ENCODE data around the gene FOCAD. TPM values are rescaled to one million over a fixed set of nuclear protein-coding genes. Genes with fewer than 3 reads are reported as not detected.

Gene FOCAD
- total RNA-seq, 2 donors from 2014 or later: 51.6 to 56.8 TPM

DNA sequence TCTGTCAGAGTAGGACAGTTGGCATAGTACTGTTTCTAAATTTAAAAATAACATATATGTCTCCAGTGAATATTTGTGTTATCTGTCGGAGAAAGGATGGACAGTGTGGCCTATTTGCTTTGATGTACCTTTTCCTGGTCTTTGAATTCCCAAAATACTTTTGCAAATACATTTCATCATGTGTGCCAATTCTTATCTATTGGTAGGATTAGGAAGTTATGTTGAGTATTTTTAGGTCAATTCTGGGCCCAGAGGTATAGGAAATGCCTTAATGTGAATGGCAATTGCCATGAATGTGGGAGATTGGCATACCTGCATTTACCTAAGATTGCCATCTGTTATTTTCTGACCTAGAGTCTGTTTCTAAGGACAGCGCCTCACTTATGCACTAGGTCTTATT lies 5.8 kb downstream of the FOCAD start:
- peaks cover 10% of the 10 kb centered on the region for H3K4me1 ChIP-seq (ENCODE audit: control insufficient read depth, insufficient read depth, low read length)
- no peak overlapping the region for H3K9ac ChIP-seq (ENCODE audit: extremely low read depth, low read length, poor library complexity, severe bottlenecking)
- H3K4me3 Mint-ChIP-seq: no peak overlapping the region
- no peak for DNase-seq
- TF ChIP-seq, protein P1, sequence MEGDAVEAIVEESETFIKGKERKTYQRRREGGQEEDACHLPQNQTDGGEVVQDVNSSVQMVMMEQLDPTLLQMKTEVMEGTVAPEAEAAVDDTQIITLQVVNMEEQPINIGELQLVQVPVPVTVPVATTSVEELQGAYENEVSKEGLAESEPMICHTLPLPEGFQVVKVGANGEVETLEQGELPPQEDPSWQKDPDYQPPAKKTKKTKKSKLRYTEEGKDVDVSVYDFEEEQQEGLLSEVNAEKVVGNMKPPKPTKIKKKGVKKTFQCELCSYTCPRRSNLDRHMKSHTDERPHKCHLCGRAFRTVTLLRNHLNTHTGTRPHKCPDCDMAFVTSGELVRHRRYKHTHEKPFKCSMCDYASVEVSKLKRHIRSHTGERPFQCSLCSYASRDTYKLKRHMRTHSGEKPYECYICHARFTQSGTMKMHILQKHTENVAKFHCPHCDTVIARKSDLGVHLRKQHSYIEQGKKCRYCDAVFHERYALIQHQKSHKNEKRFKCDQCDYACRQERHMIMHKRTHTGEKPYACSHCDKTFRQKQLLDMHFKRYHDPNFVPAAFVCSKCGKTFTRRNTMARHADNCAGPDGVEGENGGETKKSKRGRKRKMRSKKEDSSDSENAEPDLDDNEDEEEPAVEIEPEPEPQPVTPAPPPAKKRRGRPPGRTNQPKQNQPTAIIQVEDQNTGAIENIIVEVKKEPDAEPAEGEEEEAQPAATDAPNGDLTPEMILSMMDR (conservative IDR thresholded peaks at IDR 0.05): no peak
- no peaks in the 10 kb centered on the region for H3K36me3 Mint-ChIP-seq (ENCODE audit: low read depth)
- 99 to 100% methylated on average over 1 to 2 of the region's 2 CpGs for WGBS, 2 experiments (ENCODE audit: insufficient coverage in 1 of 2, insufficient read length in 1 of 2)
- H3K27ac ChIP-seq (ENCODE audit: low read depth, low read length): no peak overlapping the region
- peaks cover 22% of the 10 kb centered on the region for H3K4me1 Mint-ChIP-seq
- H3K9me3 Mint-ChIP-seq: no peaks in the 10 kb centered on the region
- no peak overlapping the region for H3K4me3 ChIP-seq (ENCODE audit: low read length)
- H3K36me3 ChIP-seq (ENCODE audit: control insufficient read depth, insufficient read depth, low read length): no peaks in the 10 kb centered on the region
- H3K9me3 ChIP-seq (ENCODE audit: control insufficient read depth, low read length): no peaks in the 10 kb centered on the region
- H3K27ac Mint-ChIP-seq: no peak overlapping the region
- H3K27me3 Mint-ChIP-seq (ENCODE audit: insufficient read depth): no peaks in the 10 kb centered on the region
- no peaks in the 10 kb centered on the region for H3K27me3 ChIP-seq (ENCODE audit: control insufficient read depth, insufficient read depth, low read length, poor library complexity, severe bottlenecking)

DNA sequence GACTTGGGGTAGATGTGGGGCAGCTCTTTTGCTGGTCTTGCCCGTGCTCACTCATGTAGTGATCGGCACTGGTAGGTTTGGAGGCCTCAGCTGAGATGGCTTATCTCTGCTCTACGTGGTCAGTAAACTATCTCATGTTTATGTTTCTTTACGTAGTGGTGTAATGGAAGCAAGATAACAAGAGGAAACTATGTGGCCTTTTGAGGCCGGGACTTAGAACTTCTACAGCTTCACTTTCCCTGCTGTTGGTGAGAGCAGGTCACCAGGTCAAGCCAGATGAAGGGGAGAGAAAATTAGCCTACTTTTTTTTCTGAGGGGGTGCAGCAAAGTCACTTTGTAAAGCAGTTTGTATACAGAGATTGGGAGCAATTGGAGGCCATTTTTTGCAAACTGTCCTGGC lies 8.5 kb downstream of the FOCAD start:
- Histone ChIP-seq H3K9ac (ENCODE audit: extremely low read depth, low read length, poor library complexity, severe bottlenecking) (no peak overlapping the region), H3K9me3 (ENCODE audit: control insufficient read depth, low read length) (no peaks in the 10 kb centered on the region), H3K27ac (ENCODE audit: low read depth, low read length) (no peak overlapping the region), H3K27me3 (ENCODE audit: control insufficient read depth, insufficient read depth, low read length, poor library complexity, severe bottlenecking) (no peaks in the 10 kb centered on the region), H3K4me3 (ENCODE audit: low read length) (no peak overlapping the region), H3K36me3 (ENCODE audit: control insufficient read depth, insufficient read depth, low read length) (peaks cover 5% of the 10 kb centered on the region), H3K4me1 (ENCODE audit: control insufficient read depth, insufficient read depth, low read length) (peaks cover 8% of the 10 kb centered on the region)
- Mint-ChIP-seq H3K4me1 (peaks cover 15% of the 10 kb centered on the region), H3K4me3 (no peak overlapping the region), H3K27ac (no peak overlapping the region), H3K27me3 (ENCODE audit: insufficient read depth) (no peaks in the 10 kb centered on the region), H3K36me3 (ENCODE audit: low read depth) (no peaks in the 10 kb centered on the region), H3K9me3 (no peaks in the 10 kb centered on the region)
- 83 to 88% methylated on average over 5 of the region's 5 CpGs for WGBS, 2 experiments (ENCODE audit: insufficient coverage in 1 of 2, insufficient read length in 1 of 2)
- TF ChIP-seq, protein P1 (conservative IDR thresholded peaks at IDR 0.05): no peak
- no peak for DNase-seq

DNA sequence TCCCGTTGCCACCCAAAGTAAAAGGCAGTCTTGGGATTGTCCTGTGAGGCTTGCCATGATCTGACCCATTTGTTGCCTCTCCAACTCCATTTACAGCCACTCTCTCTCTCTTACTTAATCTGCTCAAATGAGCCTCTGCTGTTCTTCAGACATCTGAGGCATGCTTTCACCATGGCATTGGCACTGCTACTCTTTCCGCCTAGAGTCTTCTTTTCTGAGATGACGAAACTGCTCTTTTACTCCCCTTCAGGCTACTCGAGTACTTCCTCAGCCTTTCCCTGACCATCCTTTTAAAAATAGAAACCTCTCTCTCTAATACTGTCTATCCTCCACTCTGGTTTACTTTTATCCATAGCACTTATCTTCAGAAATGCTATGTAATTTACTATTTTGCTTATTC lies 9.0 kb downstream of the FOCAD start:
- Histone ChIP-seq H3K9me3 (ENCODE audit: control insufficient read depth, low read length) (no peaks in the 10 kb centered on the region), H3K9ac (ENCODE audit: extremely low read depth, low read length, poor library complexity, severe bottlenecking) (no peak overlapping the region), H3K4me1 (ENCODE audit: control insufficient read depth, insufficient read depth, low read length) (peaks cover 8% of the 10 kb centered on the region), H3K27ac (ENCODE audit: low read depth, low read length) (no peak overlapping the region), H3K4me3 (ENCODE audit: low read length) (no peak overlapping the region), H3K27me3 (ENCODE audit: control insufficient read depth, insufficient read depth, low read length, poor library complexity, severe bottlenecking) (no peaks in the 10 kb centered on the region), H3K36me3 (ENCODE audit: control insufficient read depth, insufficient read depth, low read length) (peaks cover 5% of the 10 kb centered on the region)
- H3K27ac Mint-ChIP-seq: no peak overlapping the region
- no peaks in the 10 kb centered on the region for H3K9me3 Mint-ChIP-seq
- no peaks in the 10 kb centered on the region for H3K27me3 Mint-ChIP-seq (ENCODE audit: insufficient read depth)
- H3K4me3 Mint-ChIP-seq: no peak overlapping the region
- no peaks in the 10 kb centered on the region for H3K36me3 Mint-ChIP-seq (ENCODE audit: low read depth)
- WGBS, 2 experiments (ENCODE audit: insufficient coverage in 1 of 2, insufficient read length in 1 of 2): 95% methylated on average over 4 of the region's 4 CpGs
- peaks cover 15% of the 10 kb centered on the region for H3K4me1 Mint-ChIP-seq
- no peak for DNase-seq
- TF ChIP-seq, protein P1 (conservative IDR thresholded peaks at IDR 0.05): no peak
